C4-2B (cell line): ENCODE measurements around the gene SOCS6.

Experiments used
- H3K27ac ChIP-seq: fragments of 450-650 bp; 2 replicates; pipeline ENCODE4 v1.5.1; 2017
- ZFX ChIP-seq: fragments of 450-650 bp; IDR thresholded peaks from 2 replicates; pipeline ENCODE4 v1.6.1; 2017
- TF ChIP-seq, protein P1 (sequence below): fragments of 450-650 bp; conservative IDR thresholded peaks from 2 replicates; pipeline ENCODE4 v1.5.1; 2017; ENCODE audit warnings: mild to moderate bottlenecking

The SOCS6 gene

DNA sequence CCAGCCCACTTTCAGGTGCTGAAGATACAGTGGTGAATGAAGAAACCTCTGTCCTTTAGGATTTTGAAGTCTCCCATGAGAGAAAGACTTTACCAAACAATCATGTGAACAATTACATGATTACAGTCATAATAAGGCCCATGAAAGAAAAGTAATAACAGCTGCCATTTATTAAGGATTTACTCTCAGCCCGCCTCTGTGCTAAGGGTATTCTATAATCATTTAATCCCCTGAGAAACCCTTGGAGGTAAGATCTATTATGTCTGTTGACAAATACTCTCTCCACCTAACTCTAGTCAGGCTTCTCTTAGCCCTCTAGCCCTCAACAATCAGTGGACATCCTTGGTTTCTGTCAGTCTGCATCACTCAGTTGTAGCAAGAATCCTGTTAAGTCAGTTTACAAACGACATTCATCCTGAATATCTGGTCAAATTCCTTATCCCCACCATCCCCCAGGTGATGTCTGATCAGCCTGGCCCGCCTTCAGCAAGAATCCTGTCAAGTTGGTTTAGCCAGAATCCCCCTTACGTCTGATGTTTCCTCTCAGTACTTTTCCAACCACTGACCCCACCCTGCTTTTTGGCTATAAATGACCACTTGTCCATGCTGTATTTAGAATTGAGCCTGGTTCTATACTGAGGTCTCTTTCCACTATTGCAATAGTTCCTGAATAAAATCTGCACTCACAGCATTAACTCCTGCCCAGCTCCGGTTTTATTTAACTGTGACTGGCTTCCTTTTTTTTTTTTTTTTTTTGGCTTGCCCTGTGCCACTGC is 12.2 kb upstream of the SOCS6 start:
- TF ChIP-seq, protein P1, sequence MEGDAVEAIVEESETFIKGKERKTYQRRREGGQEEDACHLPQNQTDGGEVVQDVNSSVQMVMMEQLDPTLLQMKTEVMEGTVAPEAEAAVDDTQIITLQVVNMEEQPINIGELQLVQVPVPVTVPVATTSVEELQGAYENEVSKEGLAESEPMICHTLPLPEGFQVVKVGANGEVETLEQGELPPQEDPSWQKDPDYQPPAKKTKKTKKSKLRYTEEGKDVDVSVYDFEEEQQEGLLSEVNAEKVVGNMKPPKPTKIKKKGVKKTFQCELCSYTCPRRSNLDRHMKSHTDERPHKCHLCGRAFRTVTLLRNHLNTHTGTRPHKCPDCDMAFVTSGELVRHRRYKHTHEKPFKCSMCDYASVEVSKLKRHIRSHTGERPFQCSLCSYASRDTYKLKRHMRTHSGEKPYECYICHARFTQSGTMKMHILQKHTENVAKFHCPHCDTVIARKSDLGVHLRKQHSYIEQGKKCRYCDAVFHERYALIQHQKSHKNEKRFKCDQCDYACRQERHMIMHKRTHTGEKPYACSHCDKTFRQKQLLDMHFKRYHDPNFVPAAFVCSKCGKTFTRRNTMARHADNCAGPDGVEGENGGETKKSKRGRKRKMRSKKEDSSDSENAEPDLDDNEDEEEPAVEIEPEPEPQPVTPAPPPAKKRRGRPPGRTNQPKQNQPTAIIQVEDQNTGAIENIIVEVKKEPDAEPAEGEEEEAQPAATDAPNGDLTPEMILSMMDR: no peak
- no peak for TF ChIP-seq ZFX
- no peak overlapping the region for H3K27ac ChIP-seq

DNA sequence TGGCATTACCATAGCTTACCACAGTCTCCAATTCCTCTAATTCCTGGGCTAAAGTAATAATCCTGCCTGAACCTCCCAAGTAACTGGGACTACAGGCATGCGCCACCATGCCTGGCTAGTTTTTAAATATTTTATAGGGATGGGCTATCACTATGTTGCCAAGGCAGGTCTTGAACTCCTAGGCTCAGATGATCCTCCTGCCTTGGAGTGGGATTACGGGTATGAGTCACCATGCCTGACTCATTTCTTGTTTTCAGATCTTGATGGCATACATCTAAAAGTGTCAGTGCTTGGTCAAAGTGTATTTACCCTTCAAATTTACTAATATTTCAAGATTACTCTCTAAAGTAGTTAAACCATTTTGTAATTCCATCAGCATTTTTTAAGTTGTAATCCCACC is 9.4 kb upstream of the SOCS6 start:
- TF ChIP-seq, protein P1: no peak

DNA sequence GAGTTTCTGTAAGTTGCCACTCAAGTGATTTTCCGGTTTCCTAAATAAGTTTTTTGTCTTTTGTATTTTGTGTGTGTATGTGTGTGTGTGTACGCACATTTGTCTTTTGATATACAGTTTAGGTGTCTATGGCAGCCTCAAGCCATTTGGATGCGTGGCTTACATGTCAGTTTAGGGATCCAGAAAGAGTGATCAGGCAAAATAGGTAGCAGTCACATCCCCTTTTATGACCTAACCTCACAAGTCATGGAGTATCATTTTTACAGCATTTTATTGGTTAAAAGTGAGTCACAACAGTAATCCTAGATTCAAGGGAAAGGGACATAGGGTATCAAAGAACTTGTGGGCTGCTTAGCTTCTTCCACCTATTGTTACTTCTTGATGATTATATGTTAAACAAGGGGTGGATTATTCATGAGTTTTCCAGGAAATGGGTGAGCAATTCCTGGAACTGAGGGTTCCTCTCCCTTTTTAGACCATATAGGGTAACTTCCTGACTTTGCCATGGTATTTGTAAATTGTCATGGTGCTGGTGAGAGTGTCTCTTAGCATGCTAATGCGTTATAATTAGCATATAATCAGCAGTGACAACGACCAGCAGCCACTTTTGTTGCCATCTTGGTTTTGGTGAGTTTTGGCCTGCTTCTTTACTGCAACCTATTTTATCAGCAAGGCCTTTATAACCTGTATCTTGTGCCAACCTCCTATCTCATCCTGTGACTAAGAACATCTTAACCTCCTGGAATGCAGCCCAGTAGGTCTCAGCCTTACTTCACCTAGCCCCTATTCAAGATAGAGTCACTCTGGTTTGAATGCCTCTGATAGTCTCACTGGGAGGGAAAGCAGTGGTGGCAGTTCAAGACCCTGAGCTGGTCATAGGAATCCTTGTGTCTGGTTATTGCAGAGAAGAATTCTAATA is 8.6 kb upstream of the SOCS6 start:
- no peak overlapping the region for H3K27ac ChIP-seq
- TF ChIP-seq, protein P1: no peak
- no peak for TF ChIP-seq ZFX

More for the DNA sequence above, 9.4 kb upstream of the SOCS6 start:
- no peak overlapping the region for H3K27ac ChIP-seq

DNA sequence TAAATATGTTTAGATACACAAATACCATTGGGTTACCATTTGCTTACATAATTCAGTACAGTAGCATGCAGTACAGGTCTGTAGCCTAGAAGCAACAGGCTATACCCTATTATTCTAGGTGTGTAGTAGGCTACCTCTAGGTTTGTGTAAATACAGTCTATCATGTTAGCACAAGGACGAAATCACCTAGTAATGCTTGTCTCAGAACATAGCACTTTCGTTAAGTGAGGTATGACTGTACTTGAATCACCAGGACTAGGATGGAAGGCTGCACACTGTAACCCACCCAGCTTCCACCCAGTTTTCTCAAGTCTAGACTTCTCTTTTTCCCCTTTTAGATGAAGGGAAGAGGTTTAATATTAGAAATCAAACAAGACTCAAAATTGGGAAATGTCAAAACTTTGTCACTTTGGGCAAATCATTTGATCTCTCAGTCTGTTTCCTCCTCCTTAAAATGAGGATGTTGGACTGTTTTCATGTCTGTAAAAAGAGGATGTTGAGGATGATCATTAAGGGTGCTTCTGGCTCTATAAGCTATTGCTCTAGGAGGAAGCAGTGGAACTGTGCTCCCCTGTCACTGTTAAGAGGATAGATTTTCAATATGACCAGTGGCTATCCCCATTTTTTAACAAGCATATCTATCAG is 3.7 kb upstream of the SOCS6 start:
- H3K27ac ChIP-seq: no peak overlapping the region
- TF ChIP-seq ZFX: no peak
- TF ChIP-seq, protein P1: no peak

DNA sequence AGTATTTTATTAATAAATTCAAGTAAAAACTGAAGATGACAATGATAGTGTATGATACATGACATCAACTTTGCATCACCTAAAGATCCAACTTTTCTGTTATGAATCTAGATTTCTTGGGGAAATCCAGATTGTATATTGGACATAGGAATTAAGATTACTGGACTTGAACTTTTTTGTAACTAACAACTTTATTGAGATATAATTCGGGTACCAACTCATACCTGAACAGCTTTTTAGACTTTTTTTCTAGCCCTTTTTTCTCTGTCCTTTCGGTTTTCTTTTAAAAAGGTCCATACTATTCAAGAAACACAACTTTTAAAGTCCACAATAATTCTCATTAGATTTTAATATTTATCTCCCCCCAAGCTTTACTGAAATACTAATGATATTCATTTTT is 1.1 kb upstream of the SOCS6 start:
- no peak for TF ChIP-seq ZFX
- TF ChIP-seq, protein P1: no peak

DNA sequence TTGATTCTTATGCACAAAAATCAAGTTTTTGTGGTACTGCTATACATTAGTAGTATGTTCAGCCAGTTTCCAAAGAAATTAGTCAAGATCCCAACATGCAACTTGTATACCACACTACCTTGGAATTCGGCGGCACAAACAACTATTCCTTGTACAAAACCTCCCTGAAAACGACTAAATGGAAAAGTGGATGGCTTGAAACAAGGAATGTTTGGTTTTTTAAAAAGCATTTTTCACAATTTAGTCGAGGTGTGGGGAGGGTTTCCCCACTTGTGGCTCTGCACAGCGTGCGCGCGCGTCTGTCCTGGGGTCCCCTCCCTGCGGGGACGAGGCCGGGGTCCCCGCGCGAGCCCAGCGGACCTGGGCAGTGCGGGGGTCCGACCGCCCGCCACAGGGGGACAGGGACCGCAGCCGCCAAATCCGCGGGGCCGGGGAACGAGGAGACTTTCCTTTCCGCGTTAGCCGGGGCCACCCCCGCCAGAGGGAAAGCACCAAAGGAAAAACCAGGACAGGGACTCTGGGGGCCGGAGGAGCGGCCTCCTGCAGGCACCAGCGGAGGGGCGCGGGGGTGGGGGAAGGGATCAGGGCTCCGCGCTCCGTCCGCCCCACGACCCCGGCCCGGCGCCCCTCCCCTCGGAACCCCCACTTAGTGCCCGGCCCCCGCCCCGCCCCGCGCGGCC is 534 bp upstream of the SOCS6 start:
- peak overlapping the region; percentile 62 for H3K27ac ChIP-seq
- TF ChIP-seq, protein P1: no peak
- TF ChIP-seq ZFX: no peak

More for the DNA sequence above, 1.1 kb upstream of the SOCS6 start:
- no peak overlapping the region for H3K27ac ChIP-seq
